ENCODE results near the gene MIS18A.

The MIS18A gene

GRCh38 chr21:32320726-32321125 lies 41.9 kb upstream of the MIS18A start:
- no peaks in the 10 kb centered on the region for H3K9me2 ChIP-seq (replicated peaks; ENCODE audit: insufficient read depth, low read length)
- H3K27me3 ChIP-seq (ENCODE audit: low read length) = no peaks in the 10 kb centered on the region
- no peak overlapping the region for H2AFZ ChIP-seq (ENCODE audit: low read depth, low read length, severe bottlenecking)
- H3F3A ChIP-seq (ENCODE audit: insufficient read depth) = no peaks in the 10 kb centered on the region
- H3K4me3 ChIP-seq (ENCODE audit: insufficient read depth, low read length, poor library complexity, severe bottlenecking) = no peak overlapping the region
- no peaks in the 10 kb centered on the region for H3K9me3 ChIP-seq (ENCODE audit: insufficient read depth, low read length)
- no peaks in the 10 kb centered on the region for H4K20me1 ChIP-seq (ENCODE audit: low read depth, low read length)
- no peak overlapping the region for H3K27ac ChIP-seq (ENCODE audit: low read depth, low read length)
- H3K4me2 ChIP-seq (ENCODE audit: low read depth, low read length, poor library complexity, severe bottlenecking) = no peak overlapping the region
- no peaks in the 10 kb centered on the region for H3K79me2 ChIP-seq (ENCODE audit: insufficient read depth, low read length)
- TF ChIP-seq EZH2phosphoT487 (conservative IDR thresholded peaks at IDR 0.05; ENCODE audit: low read length) (no peak), CTCF (IDR thresholded peaks at IDR 0.05; ENCODE audit: insufficient read depth, low read length, poor library complexity, severe bottlenecking) (no peak)
- 0 out of 2 replicates have a peak, but pooled peaks cover 10% of the 10 kb centered on the region for H3K36me3 ChIP-seq (ENCODE audit: low read length)
- H3K9ac ChIP-seq (ENCODE audit: low read length) = no peak overlapping the region

GRCh38 chr21:32320059-32320458 lies 41.2 kb upstream of the MIS18A start:
- no peak overlapping the region for H3K27ac ChIP-seq (ENCODE audit: low read depth, low read length)
- no peaks in the 10 kb centered on the region for H3K27me3 ChIP-seq (ENCODE audit: low read length)
- no peak overlapping the region for H3K4me3 ChIP-seq (ENCODE audit: insufficient read depth, low read length, poor library complexity, severe bottlenecking)
- H3K9ac ChIP-seq (ENCODE audit: low read length) = no peak overlapping the region
- H3K9me2 ChIP-seq (replicated peaks; ENCODE audit: insufficient read depth, low read length) = no peaks in the 10 kb centered on the region
- no peaks in the 10 kb centered on the region for H3K9me3 ChIP-seq (ENCODE audit: insufficient read depth, low read length)
- no peaks in the 10 kb centered on the region for H4K20me1 ChIP-seq (ENCODE audit: low read depth, low read length)
- no peak overlapping the region for H3K4me2 ChIP-seq (ENCODE audit: low read depth, low read length, poor library complexity, severe bottlenecking)
- TF ChIP-seq CTCF (IDR thresholded peaks at IDR 0.05; ENCODE audit: insufficient read depth, low read length, poor library complexity, severe bottlenecking) (no peak), EZH2phosphoT487 (conservative IDR thresholded peaks at IDR 0.05; ENCODE audit: low read length) (no peak)
- 0 out of 2 replicates have a peak, but pooled peaks cover 7% of the 10 kb centered on the region for H3K36me3 ChIP-seq (ENCODE audit: low read length)
- no peaks in the 10 kb centered on the region for H3K79me2 ChIP-seq (ENCODE audit: insufficient read depth, low read length)
- H3F3A ChIP-seq (ENCODE audit: insufficient read depth) = no peaks in the 10 kb centered on the region
- H2AFZ ChIP-seq (ENCODE audit: low read depth, low read length, severe bottlenecking) = no peak overlapping the region

- no peak overlapping the region for H3K9ac ChIP-seq (ENCODE audit: low read length)
- H3K9me3 ChIP-seq (ENCODE audit: insufficient read depth, low read length) = no peaks in the 10 kb centered on the region
- no peaks in the 10 kb centered on the region for H4K20me1 ChIP-seq (ENCODE audit: low read depth, low read length)
- H3K27me3 ChIP-seq (ENCODE audit: low read length) = no peaks in the 10 kb centered on the region
- H3K4me3 ChIP-seq (ENCODE audit: insufficient read depth, low read length, poor library complexity, severe bottlenecking) = no peak overlapping the region
- H3K9me2 ChIP-seq (replicated peaks; ENCODE audit: insufficient read depth, low read length) = no peaks in the 10 kb centered on the region
- TF ChIP-seq CTCF (IDR thresholded peaks at IDR 0.05; ENCODE audit: insufficient read depth, low read length, poor library complexity, severe bottlenecking) (no peak), EZH2phosphoT487 (conservative IDR thresholded peaks at IDR 0.05; ENCODE audit: low read length) (no peak)
- no peaks in the 10 kb centered on the region for H3F3A ChIP-seq (ENCODE audit: insufficient read depth)
- no peak overlapping the region for H3K4me2 ChIP-seq (ENCODE audit: low read depth, low read length, poor library complexity, severe bottlenecking)
- no peaks in the 10 kb centered on the region for H3K36me3 ChIP-seq (ENCODE audit: low read length)
- H2AFZ ChIP-seq (ENCODE audit: low read depth, low read length, severe bottlenecking) = no peak overlapping the region
- H3K27ac ChIP-seq (ENCODE audit: low read depth, low read length) = no peak overlapping the region
- H3K79me2 ChIP-seq (ENCODE audit: insufficient read depth, low read length) = no peaks in the 10 kb centered on the region
These were observed 40.2 kb upstream of the MIS18A start for GRCh38 chr21:32319012-32319411.

All from SU-DHL-6 (cell line).